T-helper 2 cell treated with Interferon-gamma antibody and Interleukin-4, amounts not matched to agents 5 μg/mL and 100 μg/mL, for 36 hours (primary cell): ENCODE results near the gene GNG14.
"Not testable (repeated sequence)": the region's sequence is repeated elsewhere in the genome, so short reads cannot be mapped to it uniquely, and the experiment has no call there.

Experiments
- DNase-seq: peaks from one replicate; pipeline ENCODE4 v3.0.0; 2021; ENCODE audit warnings: low spot score
- H3K27ac Mint-ChIP-seq: one replicate; pipeline ENCODE4 v1.8.0; 2021; ENCODE audit warnings: mild to moderate bottlenecking, mixed read lengths
- H3K27me3 Mint-ChIP-seq: one replicate; pipeline ENCODE4 v1.8.0; 2021; ENCODE audit warnings: low read depth, mixed read lengths
- H3K36me3 Mint-ChIP-seq: one replicate; pipeline ENCODE4 v1.8.0; 2021; ENCODE audit warnings: low read depth, mixed read lengths
- H3K4me1 Mint-ChIP-seq: one replicate; pipeline ENCODE4 v1.8.0; 2021; ENCODE audit warnings: low read depth, mixed read lengths
- H3K4me3 Mint-ChIP-seq: one replicate; pipeline ENCODE4 v1.8.0; 2022; ENCODE audit warnings: mild to moderate bottlenecking, moderate library complexity, mixed read lengths
- H3K9me3 Mint-ChIP-seq: one replicate; pipeline ENCODE4 v1.8.0; 2021; ENCODE audit warnings: mixed read lengths

GNG14 gene

DNA sequence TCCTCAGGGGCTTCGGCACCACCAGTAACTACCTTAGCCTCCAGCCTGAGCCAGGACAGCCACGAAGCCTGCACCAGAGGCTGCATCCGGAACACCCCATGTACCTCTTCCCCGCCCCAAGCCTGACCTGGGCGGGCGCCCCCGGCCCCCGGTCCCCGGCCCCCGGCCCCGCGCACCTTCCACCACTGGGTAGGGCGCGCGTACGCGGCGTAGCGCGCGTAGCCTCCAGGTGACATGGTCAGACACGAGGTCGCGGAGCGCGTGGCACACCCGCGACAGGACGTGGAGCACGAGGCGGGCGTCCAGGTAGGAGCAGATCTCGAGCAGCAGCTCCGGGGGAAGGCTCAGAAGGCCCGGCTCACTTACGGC is 8.2 kb downstream of the GNG14 start:
- Mint-ChIP-seq H3K9me3 (no peaks in the 10 kb centered on the region), H3K27me3 (no peaks in the 10 kb centered on the region), H3K27ac (peak overlapping the region; percentile 45), H3K36me3 (peaks cover 15% of the 10 kb centered on the region), H3K4me3 (peak overlapping the region; percentile 94), H3K4me1 (peaks cover 4% of the 10 kb centered on the region)
- no peak for DNase-seq

DNA sequence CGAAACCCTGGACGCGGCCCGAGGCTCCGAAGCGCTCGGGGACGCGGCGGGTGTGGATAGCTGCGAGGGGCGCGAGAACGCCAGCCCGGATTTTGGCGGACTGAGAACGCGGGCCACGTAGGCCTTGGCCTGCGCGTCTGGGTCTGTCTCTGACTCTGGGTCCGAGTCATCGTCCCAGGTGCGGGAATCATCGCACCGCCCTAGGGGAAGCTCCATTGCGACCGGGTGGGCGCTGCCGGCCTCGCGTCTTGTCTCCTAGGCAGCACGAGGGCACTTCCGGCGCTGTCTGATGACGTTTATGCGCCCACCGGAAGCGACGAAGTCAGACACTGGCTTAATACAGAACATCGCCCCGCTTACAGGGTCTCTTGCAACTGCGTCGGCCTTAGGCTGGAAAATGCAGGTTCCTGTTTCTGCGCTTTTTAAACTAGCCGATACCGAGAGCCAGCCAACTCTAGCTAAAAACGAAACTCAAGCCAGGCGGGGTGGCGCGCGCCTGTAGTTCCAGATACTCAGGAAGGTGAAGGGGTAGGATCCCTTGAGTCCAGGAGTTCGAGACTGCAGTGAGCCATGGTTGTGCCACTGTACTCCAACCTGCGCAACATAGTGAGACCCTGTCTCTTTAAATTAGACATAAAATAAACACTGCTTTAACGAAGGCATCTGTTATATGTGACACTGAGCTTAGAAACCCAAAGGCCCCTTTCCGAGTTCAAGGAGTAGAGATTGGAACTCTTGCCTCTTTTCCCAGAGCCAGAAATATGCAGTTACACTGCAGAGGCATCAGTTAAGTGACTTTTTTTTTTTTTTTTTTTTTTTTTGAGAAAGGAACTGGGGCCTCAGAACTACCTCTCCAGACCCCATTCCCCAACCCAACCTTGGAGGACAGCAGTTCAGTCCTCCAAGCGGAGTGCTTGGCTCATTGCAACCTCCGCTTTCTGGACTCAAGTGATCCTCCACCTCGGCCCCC is 8.9 kb downstream of the GNG14 start, which contains the start of gene FBXW9:
TSS of gene FBXW9 (minus strand) at position 266 of the 970 bp plus-strand sequence. CDS start at position 216, 50 bp downstream.
- H3K9me3 Mint-ChIP-seq = no peaks in the 10 kb centered on the region
- DNase-seq = peak; percentile 95
- H3K27me3 Mint-ChIP-seq = no peaks in the 10 kb centered on the region
- H3K4me1 Mint-ChIP-seq = peaks cover 4% of the 10 kb centered on the region
- H3K36me3 Mint-ChIP-seq = peaks cover 18% of the 10 kb centered on the region
- H3K4me3 Mint-ChIP-seq = peak within 1 kb of the TSS; percentile 94
- H3K27ac Mint-ChIP-seq = peak within 1 kb of the TSS; percentile 96

DNA sequence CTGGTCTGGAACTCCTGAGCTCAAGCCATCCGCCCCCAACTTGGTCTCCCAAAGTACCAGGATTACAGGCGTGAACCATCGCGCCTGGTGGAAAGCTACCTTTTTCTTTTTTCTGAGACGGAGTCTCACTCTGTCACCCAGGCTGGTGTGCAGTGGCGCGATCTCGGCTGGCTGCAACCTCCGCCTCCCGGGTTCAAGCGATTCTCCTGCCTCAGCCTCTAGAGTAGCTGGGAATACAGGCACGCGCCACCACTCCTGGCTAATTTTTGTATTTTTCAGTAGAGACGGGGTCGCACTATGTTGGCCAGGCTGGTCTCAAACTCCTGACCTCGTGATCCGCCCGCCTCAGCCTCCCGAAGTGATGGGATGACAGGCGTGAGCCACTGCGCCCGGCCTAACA is 9.6 kb downstream of the GNG14 start:
- Mint-ChIP-seq H3K36me3 (peaks cover 20% of the 10 kb centered on the region), H3K27ac (peak overlapping the region; percentile 20), H3K4me3 (peak overlapping the region; percentile 49)
- DNase-seq, H3K27me3 Mint-ChIP-seq, H3K9me3 Mint-ChIP-seq, H3K4me1 Mint-ChIP-seq: not testable (repeated sequence)

DNA sequence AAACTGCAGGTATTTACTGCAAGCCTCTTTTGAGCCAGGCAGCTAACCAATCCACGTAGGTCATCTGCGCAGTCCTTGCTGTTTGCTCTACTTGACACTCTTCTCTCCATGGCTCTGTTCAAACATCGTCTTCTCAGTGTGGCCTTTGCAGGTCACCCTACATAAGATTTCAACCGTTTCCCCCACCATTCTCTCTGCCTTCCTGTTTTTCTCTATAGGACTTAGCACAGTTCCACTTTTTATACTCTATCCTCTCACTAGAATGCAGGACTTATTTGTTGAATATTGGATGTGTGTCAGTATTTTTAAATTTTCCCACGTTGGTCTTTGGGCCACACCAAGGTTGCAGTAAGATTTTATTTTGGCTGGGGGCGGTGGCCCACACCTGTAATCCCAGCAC is 10.3 kb downstream of the GNG14 start:
- no peak for DNase-seq
- H3K27me3 Mint-ChIP-seq = no peaks in the 10 kb centered on the region
- H3K27ac Mint-ChIP-seq = peak overlapping the region; percentile 82
- H3K36me3 Mint-ChIP-seq = peaks cover 25% of the 10 kb centered on the region
- peaks cover 4% of the 10 kb centered on the region for H3K4me1 Mint-ChIP-seq
- H3K4me3 Mint-ChIP-seq = peak overlapping the region; percentile 62
- no peaks in the 10 kb centered on the region for H3K9me3 Mint-ChIP-seq

DNA sequence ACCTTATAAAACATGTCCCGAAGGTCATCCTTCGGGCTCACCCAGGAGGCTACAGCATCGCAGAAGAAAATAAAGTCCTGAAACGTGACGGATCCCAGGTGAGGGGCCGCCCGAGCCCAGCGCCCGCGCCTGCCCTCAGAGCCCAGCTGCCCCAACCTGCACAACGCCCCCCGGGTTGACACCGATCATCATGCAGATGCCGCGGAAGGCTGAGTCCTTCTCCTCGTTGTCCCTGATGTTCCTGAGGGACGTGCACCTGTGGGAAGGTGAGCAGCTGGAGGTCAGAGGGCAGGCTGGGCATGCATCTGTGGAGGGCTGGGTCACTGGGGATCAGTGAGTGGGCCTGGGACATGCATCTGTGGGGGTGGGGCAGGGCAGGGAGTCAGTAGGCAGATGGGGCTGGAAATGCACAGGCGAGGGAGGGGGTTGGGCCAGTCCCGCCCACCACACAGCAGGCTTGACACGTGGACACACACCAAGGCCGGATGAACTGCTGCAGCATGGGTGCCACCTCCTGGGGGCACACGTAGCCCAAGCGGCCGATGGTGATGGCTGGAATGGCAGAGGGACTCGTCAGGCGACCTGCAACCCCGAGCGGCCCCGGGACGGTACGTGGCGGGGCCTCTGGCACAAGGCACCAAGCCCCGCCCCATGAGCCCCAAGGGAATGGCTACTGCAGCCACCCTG is 13.9 kb downstream of the GNG14 start:
- peaks cover 49% of the 10 kb centered on the region for H3K36me3 Mint-ChIP-seq
- peaks cover 2% of the 10 kb centered on the region for H3K4me1 Mint-ChIP-seq
- no peak for DNase-seq
- no peak overlapping the region for H3K4me3 Mint-ChIP-seq
- no peaks in the 10 kb centered on the region for H3K27me3 Mint-ChIP-seq
- H3K27ac Mint-ChIP-seq = no peak overlapping the region
- H3K9me3 Mint-ChIP-seq = no peaks in the 10 kb centered on the region

DNA sequence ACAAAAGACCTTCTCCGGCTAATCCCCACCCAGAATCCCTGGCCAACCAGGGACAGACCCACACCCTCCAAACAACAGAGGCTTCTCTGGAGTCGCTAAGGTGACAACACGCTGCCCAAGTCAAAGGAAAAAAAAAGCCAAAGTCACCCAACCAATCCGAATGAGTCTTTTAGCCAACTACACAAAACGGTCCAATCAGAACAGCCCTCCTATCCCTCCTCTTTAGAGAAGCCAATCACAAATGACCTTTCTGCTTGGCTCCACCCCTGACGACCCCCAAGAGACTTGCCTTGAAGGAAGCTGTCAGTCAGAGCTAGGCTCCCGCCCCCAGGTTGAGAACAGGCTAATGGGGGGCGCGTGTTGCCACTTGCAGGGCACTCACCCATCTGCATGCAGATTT is 15.2 kb downstream of the GNG14 start:
- Mint-ChIP-seq H3K27me3 (no peaks in the 10 kb centered on the region), H3K9me3 (no peaks in the 10 kb centered on the region), H3K36me3 (peaks cover 52% of the 10 kb centered on the region), H3K4me1 (no peaks in the 10 kb centered on the region), H3K27ac (no peak overlapping the region), H3K4me3 (no peak overlapping the region)
- no peak for DNase-seq

DNA sequence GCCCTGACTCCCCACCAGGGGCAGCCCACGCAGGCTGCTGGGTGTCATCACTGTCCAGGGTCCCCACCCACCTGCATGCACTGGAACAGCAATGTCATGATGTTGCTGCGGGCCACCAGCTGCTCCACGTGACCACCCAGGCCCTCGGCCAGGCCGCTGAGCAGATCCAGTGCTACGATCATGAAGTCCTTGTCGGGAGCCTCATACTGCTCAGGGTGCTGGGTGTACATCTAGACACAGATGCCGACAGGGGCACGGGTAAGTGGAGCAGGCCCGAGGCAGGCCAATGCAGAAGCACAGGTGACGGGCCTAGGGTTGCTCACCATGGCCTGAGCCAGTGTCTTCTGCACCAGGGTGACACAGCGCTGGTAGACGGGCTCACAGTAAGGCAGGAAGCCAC is 17.4 kb downstream of the GNG14 start:
- Mint-ChIP-seq H3K4me3 (no peak overlapping the region), H3K4me1 (no peaks in the 10 kb centered on the region), H3K36me3 (peaks cover 48% of the 10 kb centered on the region)

DNA sequence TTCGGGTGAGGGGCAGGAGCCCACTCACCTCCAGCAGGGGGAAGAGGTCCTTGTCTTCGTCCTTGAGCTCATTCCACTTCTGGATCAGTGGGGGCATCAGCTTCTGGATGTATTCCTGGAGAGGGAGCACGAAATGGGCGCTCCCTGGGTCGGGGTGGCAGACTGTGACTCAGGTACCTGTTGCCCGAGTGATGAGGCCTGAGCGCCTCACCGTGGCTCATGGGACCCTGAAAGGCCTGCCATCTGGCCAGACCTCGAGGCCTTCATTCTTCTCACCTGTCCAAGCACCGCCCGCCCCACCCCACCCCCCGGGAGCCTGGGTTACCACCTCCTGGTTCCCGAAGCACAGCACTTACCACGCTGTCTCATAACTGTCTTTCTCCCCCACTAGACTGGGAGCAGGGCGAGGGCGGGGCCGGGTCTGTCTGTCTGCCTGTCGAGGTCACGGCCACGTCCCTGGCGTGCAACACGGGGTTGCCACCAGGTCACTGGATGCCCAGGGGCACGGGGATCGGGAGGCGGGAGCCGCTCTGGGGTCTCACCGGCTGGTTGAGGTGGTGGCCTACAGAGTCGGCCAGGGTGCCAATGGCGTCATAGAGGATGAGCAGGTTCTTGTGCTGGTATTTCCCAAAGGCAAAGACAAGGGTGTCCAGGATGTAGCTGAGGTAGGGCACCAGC is 18.0 kb downstream of the GNG14 start:
- H3K9me3 Mint-ChIP-seq = no peaks in the 10 kb centered on the region
- peaks cover 47% of the 10 kb centered on the region for H3K36me3 Mint-ChIP-seq
- DNase-seq = no peak
- H3K27me3 Mint-ChIP-seq = no peaks in the 10 kb centered on the region
- H3K27ac Mint-ChIP-seq = no peak overlapping the region
- no peak overlapping the region for H3K4me3 Mint-ChIP-seq
- H3K4me1 Mint-ChIP-seq = no peaks in the 10 kb centered on the region

More for the DNA sequence above, 17.4 kb downstream of the GNG14 start:
- DNase-seq = no peak
- H3K9me3 Mint-ChIP-seq = no peaks in the 10 kb centered on the region
- H3K27me3 Mint-ChIP-seq = no peaks in the 10 kb centered on the region
- no peak overlapping the region for H3K27ac Mint-ChIP-seq

DNA sequence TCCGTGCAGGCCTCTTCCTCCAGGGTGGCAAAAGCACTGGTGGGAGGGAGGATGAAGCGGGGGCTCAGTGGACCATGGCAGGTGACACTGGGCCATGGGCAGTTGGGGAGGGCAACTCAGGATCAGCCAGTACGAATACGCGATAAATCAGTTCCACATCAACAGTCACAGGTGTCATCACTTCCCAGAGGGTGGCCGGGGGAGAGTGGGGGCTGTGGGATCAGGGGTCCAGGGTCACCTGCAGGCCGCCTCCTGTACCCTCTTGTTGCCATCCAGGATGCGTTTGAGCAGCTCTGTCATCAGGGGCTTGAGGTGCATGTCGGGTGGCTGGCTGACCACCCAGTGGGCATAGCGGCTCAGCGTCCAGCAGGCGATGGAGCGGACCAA is 18.5 kb downstream of the GNG14 start:
- no peak for DNase-seq
- Mint-ChIP-seq H3K4me1 (no peaks in the 10 kb centered on the region), H3K9me3 (no peaks in the 10 kb centered on the region), H3K27ac (no peak overlapping the region), H3K36me3 (peaks cover 46% of the 10 kb centered on the region), H3K27me3 (no peaks in the 10 kb centered on the region), H3K4me3 (no peak overlapping the region)

DNA sequence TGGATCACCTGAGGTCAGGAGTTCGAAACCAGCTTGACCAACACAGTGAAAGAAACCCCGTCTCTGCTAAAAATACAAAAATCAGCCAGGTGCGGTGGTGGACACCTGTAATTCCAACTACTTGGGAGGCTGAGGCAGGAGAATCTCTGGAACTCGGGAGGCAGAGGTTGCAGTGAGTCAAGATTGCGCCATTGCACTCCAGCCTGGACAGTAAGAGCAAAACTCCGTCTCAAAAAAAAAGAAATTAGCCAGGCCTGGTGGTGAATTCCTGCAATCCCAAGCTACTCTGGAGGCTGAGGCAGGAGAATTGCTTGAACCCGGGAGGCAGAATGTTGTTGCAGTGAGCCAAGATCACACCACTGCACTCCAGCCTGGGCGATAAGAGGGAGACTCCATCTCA is 20.8 kb downstream of the GNG14 start:
- Mint-ChIP-seq H3K36me3 (peaks cover 43% of the 10 kb centered on the region), H3K27ac (no peak overlapping the region), H3K27me3 (no peaks in the 10 kb centered on the region), H3K9me3 (no peaks in the 10 kb centered on the region), H3K4me1 (no peaks in the 10 kb centered on the region), H3K4me3 (no peak overlapping the region)
- no peak for DNase-seq

DNA sequence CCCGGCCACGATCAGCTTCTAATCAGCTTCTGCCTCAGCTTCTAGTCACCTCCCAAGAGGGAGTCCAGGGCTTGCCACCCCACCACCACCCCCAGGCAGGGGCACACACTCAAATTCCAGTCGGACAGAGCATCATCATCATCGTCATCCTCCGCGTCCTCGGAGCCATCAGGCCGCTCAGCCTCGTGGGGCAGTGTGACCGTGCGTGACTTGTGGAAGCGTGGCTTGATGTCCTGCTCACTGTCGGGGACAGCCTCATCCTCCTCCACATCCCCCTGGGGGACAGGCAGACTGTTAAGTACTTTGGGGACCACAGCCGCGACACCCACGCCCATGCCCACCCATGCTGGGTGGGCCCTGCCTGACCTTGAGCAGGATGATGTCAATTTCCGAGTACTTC is 23.4 kb downstream of the GNG14 start:
- Mint-ChIP-seq H3K27me3 (no peaks in the 10 kb centered on the region), H3K36me3 (peaks cover 37% of the 10 kb centered on the region), H3K4me3 (no peak overlapping the region), H3K9me3 (no peaks in the 10 kb centered on the region), H3K4me1 (no peaks in the 10 kb centered on the region), H3K27ac (no peak overlapping the region)
- DNase-seq = no peak

DNA sequence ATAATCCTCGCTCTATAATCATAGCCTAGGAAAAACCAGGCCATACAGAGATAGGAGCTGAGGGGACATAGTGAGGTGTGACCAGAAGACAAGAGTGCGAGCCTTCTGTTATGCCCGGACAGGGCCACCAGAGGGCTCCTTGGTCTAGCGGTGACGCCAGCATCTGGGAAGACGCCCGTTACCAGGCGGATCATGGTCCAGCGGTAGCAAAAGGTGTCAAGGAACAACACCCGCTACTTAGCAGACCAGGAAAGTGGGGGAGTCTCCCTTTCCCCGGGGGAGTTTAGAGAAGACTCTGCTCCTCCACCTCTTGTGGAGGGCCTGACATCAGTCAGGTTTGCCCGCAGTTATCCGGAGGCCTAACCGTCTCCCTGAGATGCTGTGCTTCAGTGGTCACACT is 24.3 kb downstream of the GNG14 start:
- not testable (repeated sequence) for H3K4me1 Mint-ChIP-seq, H3K4me3 Mint-ChIP-seq, H3K27me3 Mint-ChIP-seq, H3K27ac Mint-ChIP-seq, DNase-seq, H3K9me3 Mint-ChIP-seq
- peaks cover 34% of the 10 kb centered on the region for H3K36me3 Mint-ChIP-seq

DNA sequence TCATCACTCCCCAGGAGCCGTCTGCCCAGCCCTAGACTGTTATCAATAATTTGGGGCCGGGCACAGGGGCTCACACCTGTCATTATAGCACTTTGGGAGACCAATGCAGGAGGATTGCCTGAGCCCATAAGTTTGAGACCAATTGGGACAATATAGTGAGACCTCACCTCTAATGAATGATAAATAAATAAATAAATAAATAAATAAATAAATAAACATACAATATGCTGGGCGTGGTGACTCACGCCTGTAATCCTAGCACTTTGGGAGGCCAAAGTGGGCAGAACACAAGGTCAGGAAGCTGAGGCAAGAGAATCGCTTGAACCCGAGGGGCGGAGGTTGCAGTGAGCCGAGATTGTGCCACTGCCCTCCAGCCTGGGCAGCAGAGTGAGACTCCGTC is 25.5 kb downstream of the GNG14 start:
- H3K27ac Mint-ChIP-seq, H3K9me3 Mint-ChIP-seq, H3K4me3 Mint-ChIP-seq, DNase-seq, H3K4me1 Mint-ChIP-seq, H3K27me3 Mint-ChIP-seq: not testable (repeated sequence)
- H3K36me3 Mint-ChIP-seq = peaks cover 32% of the 10 kb centered on the region

DNA sequence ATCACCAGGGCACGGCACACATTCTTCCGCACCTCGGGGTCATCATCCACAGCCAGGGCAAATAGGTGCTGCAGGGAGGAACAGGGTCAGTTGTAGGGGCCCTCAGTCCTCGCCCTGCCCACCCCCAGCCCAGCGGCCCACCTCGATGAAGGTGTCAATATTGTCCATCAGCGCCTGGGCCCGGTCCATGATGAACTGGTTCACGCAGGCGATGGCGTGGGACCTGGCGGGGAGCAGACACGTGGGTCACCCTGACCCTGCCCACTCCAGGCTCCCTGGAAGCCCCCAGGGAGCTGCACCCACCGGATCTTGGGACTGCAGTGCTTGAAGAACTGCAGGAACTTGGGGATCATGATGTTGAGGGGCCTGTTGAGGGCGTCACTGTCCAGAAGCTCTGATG is 27.3 kb downstream of the GNG14 start:
- Mint-ChIP-seq H3K4me3 (no peak overlapping the region), H3K9me3 (no peaks in the 10 kb centered on the region), H3K36me3 (peaks cover 35% of the 10 kb centered on the region), H3K27ac (no peak overlapping the region), H3K4me1 (no peaks in the 10 kb centered on the region), H3K27me3 (no peaks in the 10 kb centered on the region)
- no peak for DNase-seq
